DMS 273 treated with DMSO at 0.1 percent for 48 hours (cell line): ENCODE measurements around the gene OR51E2.
"Not testable (repeated sequence)": the region's sequence is repeated elsewhere in the genome, so short reads cannot be mapped to it uniquely, and the experiment has no call there.

Experiments
- DNase-seq: peaks from one replicate; lab custom pipeline; 2025; lab: John Stamatoyannopoulos, UW

Gene OR51E2

GRCh38 chr11:4697585-4697984 is at the start of gene OR51E2:
Gene OR51E2 (minus strand): TSS chr11:4697853. CDS start chr11:4682711, 15,142 bp downstream.
- DNase-seq: no peak

GRCh38 chr11:4740735-4741134 is 43.1 kb upstream of the OR51E2 start:
- DNase-seq: no peak

- no peak for DNase-seq
Measured at GRCh38 chr11:4727171-4727570, 29.5 kb upstream of the OR51E2 start.

- not testable (repeated sequence) for DNase-seq
Measured at GRCh38 chr11:4722616-4723534, 25.2 kb upstream of the OR51E2 start.

- no peak for DNase-seq
Measured at GRCh38 chr11:4714300-4714699, 16.6 kb upstream of the OR51E2 start.

- no peak for DNase-seq
Measured at GRCh38 chr11:4713241-4713640, 15.6 kb upstream of the OR51E2 start.

- DNase-seq: no peak
Measured at GRCh38 chr11:4704790-4705334, 7.2 kb upstream of the OR51E2 start.

GRCh38 chr11:4704054-4704789 is 6.6 kb upstream of the OR51E2 start, which contains the start of gene MMP26:
Gene MMP26 (plus strand): TSS chr11:4704784.
- DNase-seq: no peak

- DNase-seq: no peak
Measured at GRCh38 chr11:4700436-4700820, 2.8 kb upstream of the OR51E2 start.

GRCh38 chr11:4699697-4700435 is 2.2 kb upstream of the OR51E2 start:
- no peak for DNase-seq

- DNase-seq: no peak
Measured at GRCh38 chr11:4695442-4695841, 2.2 kb downstream of the OR51E2 start.

- DNase-seq: no peak
Measured at GRCh38 chr11:4684631-4685285, 12.9 kb downstream of the OR51E2 start.

GRCh38 chr11:4682623-4683419 is 14.8 kb downstream of the OR51E2 start:
- DNase-seq: no peak

- DNase-seq: no peak
Measured at GRCh38 chr11:4680341-4680740, 17.3 kb downstream of the OR51E2 start.

- DNase-seq: no peak
Measured at GRCh38 chr11:4677948-4678347, 19.7 kb downstream of the OR51E2 start.

GRCh38 chr11:4673781-4674180 is 23.9 kb downstream of the OR51E2 start:
- no peak for DNase-seq

- DNase-seq: no peak
Measured at GRCh38 chr11:4672470-4672869, 25.2 kb downstream of the OR51E2 start.

GRCh38 chr11:4671741-4672140 is 25.9 kb downstream of the OR51E2 start:
- no peak for DNase-seq

GRCh38 chr11:4665424-4665823 is 32.2 kb downstream of the OR51E2 start:
- DNase-seq: no peak

- no peak for DNase-seq
Measured at GRCh38 chr11:4664786-4665185, 32.9 kb downstream of the OR51E2 start.

GRCh38 chr11:4664183-4664582 is 33.5 kb downstream of the OR51E2 start:
- no peak for DNase-seq
